Neutrophil (primary cell): ENCODE data around the gene ABHD12.
"Not testable (repeated sequence)": the region's sequence is repeated elsewhere in the genome, so short reads cannot be mapped to it uniquely, and the experiment has no call there.

ENCODE experiments used
- H3K27ac ChIP-seq: fragments of 200-600 bp; sonication (generic); 2 replicates; pipeline ENCODE4 v1.5.1; 2016; ENCODE audit warnings: mild to moderate bottlenecking, moderate library complexity
- H3K27me3 ChIP-seq: fragments of 200-600 bp; sonication (generic); 2 replicates; pipeline ENCODE4 v1.6.0; 2016; ENCODE audit warnings: mild to moderate bottlenecking
- H3K36me3 ChIP-seq: fragments of 200-600 bp; sonication (generic); 2 replicates; pipeline ENCODE4 v1.5.1; 2017
- H3K4me1 ChIP-seq, 2 experiments: fragments of 200-600 bp in 1 of 2; sonication (generic) in 1 of 2; 1 replicate in 1 of 2; 2 replicates in 1 of 2; pipeline versions ENCODE4 v1.5.1 to v1.6.1; 2013 to 2016; ENCODE audit warnings: low read depth in 1 of 2, low read length in 1 of 2, mild to moderate bottlenecking in 1 of 2, moderate library complexity in 1 of 2; ENCODE audit not compliant: control insufficient read depth in 1 of 2, insufficient read depth in 1 of 2
- H3K4me3 ChIP-seq, 2 experiments: fragments of 200-600 bp in 1 of 2; sonication (generic) in 1 of 2; 1 replicate in 1 of 2; 2 replicates in 1 of 2; pipeline ENCODE4 v1.5.1; 2013 to 2016; ENCODE audit warnings: low read depth in 1 of 2, low read length in 1 of 2, mild to moderate bottlenecking in 1 of 2, moderate library complexity in 1 of 2
- H3K9me3 ChIP-seq: fragments of 200-600 bp; sonication (generic); 2 replicates; pipeline ENCODE4 v1.5.1; 2016
- CTCF ChIP-seq: fragments of 200-600 bp; sonication (generic); IDR thresholded peaks from 2 replicates; pipeline ENCODE4 v1.5.1; 2016; ENCODE audit warnings: antibody characterized with exemption

The ABHD12 gene

GRCh38 chr20:25270829-25271251 lies 119.8 kb downstream of the ABHD12 start:
- no peak overlapping the region for H3K4me3 ChIP-seq
- no peaks in the 10 kb centered on the region for H3K4me1 ChIP-seq
- no peak overlapping the region for H3K27ac ChIP-seq
- H3K36me3 ChIP-seq: peaks cover 66% of the 10 kb centered on the region
- H3K27me3 ChIP-seq: no peaks in the 10 kb centered on the region
- no peaks in the 10 kb centered on the region for H3K9me3 ChIP-seq
- TF ChIP-seq CTCF: no peak

- H3K27me3 ChIP-seq: no peaks in the 10 kb centered on the region
- H3K9me3 ChIP-seq: no peaks in the 10 kb centered on the region
- no peak overlapping the region for H3K27ac ChIP-seq
- H3K4me1 ChIP-seq: no peaks in the 10 kb centered on the region
- no peak for TF ChIP-seq CTCF
- peaks cover 56% of the 10 kb centered on the region for H3K36me3 ChIP-seq
- H3K4me3 ChIP-seq: no peak overlapping the region
These were observed 120.8 kb downstream of the ABHD12 start for GRCh38 chr20:25269833-25270170.

GRCh38 chr20:25269057-25269832 lies 121.4 kb downstream of the ABHD12 start:
- no peak for TF ChIP-seq CTCF
- Histone ChIP-seq H3K4me1 (no peaks in the 10 kb centered on the region), H3K9me3 (no peaks in the 10 kb centered on the region), H3K27ac (no peak overlapping the region), H3K4me3 (no peak overlapping the region), H3K27me3 (no peaks in the 10 kb centered on the region), H3K36me3 (peaks cover 50% of the 10 kb centered on the region)

- not testable (repeated sequence) for H3K4me3 ChIP-seq, H3K27ac ChIP-seq, H3K9me3 ChIP-seq, H3K4me1 ChIP-seq, H3K27me3 ChIP-seq
- H3K36me3 ChIP-seq: peaks cover 19% of the 10 kb centered on the region
These were observed 129.7 kb downstream of the ABHD12 start for GRCh38 chr20:25260770-25261437.

- Histone ChIP-seq H3K36me3 (peaks cover 19% of the 10 kb centered on the region), H3K4me3 (no peak overlapping the region), H3K9me3 (no peaks in the 10 kb centered on the region), H3K27ac (no peak overlapping the region), H3K27me3 (no peaks in the 10 kb centered on the region), H3K4me1 (no peaks in the 10 kb centered on the region)
- TF ChIP-seq CTCF: no peak
These were observed 130.8 kb downstream of the ABHD12 start for GRCh38 chr20:25259788-25260254.

- Histone ChIP-seq H3K27ac (no peak overlapping the region), H3K36me3 (peaks cover 19% of the 10 kb centered on the region), H3K4me1 (no peaks in the 10 kb centered on the region), H3K9me3 (no peaks in the 10 kb centered on the region), H3K27me3 (no peaks in the 10 kb centered on the region), H3K4me3 (no peak overlapping the region)
- TF ChIP-seq CTCF: no peak
These were observed 131.3 kb downstream of the ABHD12 start for GRCh38 chr20:25259358-25259757.
